ENCODE measurements around the gene BRINP3.

The BRINP3 gene

DNA sequence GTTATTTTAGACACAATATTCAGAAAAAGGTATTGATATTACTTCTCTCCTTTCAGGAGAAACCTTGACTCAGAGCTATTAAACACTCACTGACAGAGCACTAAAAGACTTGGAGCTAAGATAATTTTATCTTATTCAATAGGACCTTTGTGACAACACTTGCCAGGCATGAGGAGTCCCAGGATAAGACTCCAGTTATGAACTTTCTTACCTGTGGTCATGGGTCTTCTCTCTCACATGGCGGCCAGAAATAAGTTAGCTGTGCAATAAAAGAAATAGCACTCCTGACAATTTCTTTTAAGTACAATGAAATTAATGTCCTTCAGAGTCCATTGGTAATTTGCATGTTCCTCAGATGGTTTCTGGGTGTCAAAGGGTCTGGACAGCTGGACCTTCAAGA, 382.1 kb downstream of the BRINP3 start:
- Histone ChIP-seq H3K4me1 (ENCODE audit: control insufficient read depth, insufficient read depth, low read depth, low read length) (no peaks in the 10 kb centered on the region), H3K4ac (ENCODE audit: low read depth in 1 of 2, low read length in 2 of 2) (no peak overlapping the region), H2BK12ac (ENCODE audit: low read length in 2 of 2) (no peak overlapping the region), H3K9me3 (ENCODE audit: control insufficient read depth, low read length) (no peaks in the 10 kb centered on the region), H2BK120ac (ENCODE audit: low read depth, low read length) (no peak overlapping the region), H4K8ac (ENCODE audit: low read length) (no peak overlapping the region), H2BK5ac (ENCODE audit: low read depth, low read length, poor library complexity, severe bottlenecking) (no peak overlapping the region), H3K27ac (ENCODE audit: low read length, poor library complexity, severe bottlenecking) (no peak overlapping the region), H3K23ac (ENCODE audit: low read length in 2 of 2) (no peak overlapping the region), H2AK5ac (ENCODE audit: low read length, severe bottlenecking) (peak overlapping the region; percentile 84), H3K79me1 (replicated peaks; ENCODE audit: low read length, poor library complexity, severe bottlenecking) (no peaks in the 10 kb centered on the region), H2AFZ (ENCODE audit: low read depth, low read length) (no peak overlapping the region), H3K9ac (ENCODE audit: low read length) (no peak overlapping the region), H3K27me3 (ENCODE audit: control insufficient read depth in 1 of 2, insufficient read depth in 1 of 2, low read length in 2 of 2) (no peaks in the 10 kb centered on the region), H2BK15ac (ENCODE audit: low read depth, poor library complexity, severe bottlenecking) (no peak overlapping the region), H3K18ac (ENCODE audit: low read depth in 1 of 2, low read length in 2 of 2) (no peak overlapping the region), H3K14ac (ENCODE audit: low read length in 2 of 2) (no peak overlapping the region), H3K4me2 (ENCODE audit: low read length, poor library complexity, severe bottlenecking) (no peak overlapping the region), H3K36me3 (ENCODE audit: control insufficient read depth in 1 of 2, insufficient read depth in 2 of 2, low read depth in 1 of 2, low read length in 2 of 2) (no peaks in the 10 kb centered on the region), H3K4me3 (ENCODE audit: insufficient read depth in 1 of 2, low read depth in 1 of 2, low read length in 2 of 2) (no peak overlapping the region), H4K91ac (ENCODE audit: low read length) (no peak overlapping the region)
- WGBS, result no CpG with 5 or more reads among the region's 1 CpG
- no peak for DNase-seq

GRCh38 chr1:190084552-190084951, 393.1 kb downstream of the BRINP3 start:
- no peak for DNase-seq

DNA sequence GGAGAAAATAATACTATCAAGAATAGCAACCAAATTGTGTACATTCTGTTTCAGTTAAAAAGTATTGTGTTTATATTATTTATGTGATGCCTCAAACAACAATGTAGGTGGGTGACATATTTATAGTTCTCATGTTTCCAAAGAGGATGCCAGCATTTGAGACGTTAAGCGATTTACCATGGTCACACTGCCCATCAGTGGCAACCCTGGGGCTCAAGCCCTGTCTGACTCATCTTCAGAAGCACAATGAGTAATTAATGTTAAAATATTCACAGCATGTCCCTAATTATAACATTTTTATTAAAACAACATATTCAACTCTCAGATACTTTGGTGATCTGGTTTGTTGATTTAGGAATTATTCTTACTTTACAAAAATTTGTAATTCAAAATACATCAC, 409.4 kb downstream of the BRINP3 start:
- Histone ChIP-seq H3K36me3 (ENCODE audit: control insufficient read depth in 1 of 2, insufficient read depth in 2 of 2, low read depth in 1 of 2, low read length in 2 of 2) (no peaks in the 10 kb centered on the region), H3K23ac (ENCODE audit: low read length in 2 of 2) (no peak overlapping the region), H3K27me3 (ENCODE audit: control insufficient read depth in 1 of 2, insufficient read depth in 1 of 2, low read length in 2 of 2) (no peaks in the 10 kb centered on the region), H2AFZ (ENCODE audit: low read depth, low read length) (no peak overlapping the region), H3K4me3 (ENCODE audit: insufficient read depth in 1 of 2, low read depth in 1 of 2, low read length in 2 of 2) (no peak overlapping the region), H4K8ac (ENCODE audit: low read length) (no peak overlapping the region), H2BK12ac (ENCODE audit: low read length in 2 of 2) (no peak overlapping the region), H2BK15ac (ENCODE audit: low read depth, poor library complexity, severe bottlenecking) (no peak overlapping the region), H2BK120ac (ENCODE audit: low read depth, low read length) (no peak overlapping the region), H2BK5ac (ENCODE audit: low read depth, low read length, poor library complexity, severe bottlenecking) (no peak overlapping the region), H4K91ac (ENCODE audit: low read length) (no peak overlapping the region), H2AK5ac (ENCODE audit: low read length, severe bottlenecking) (no peak overlapping the region), H3K27ac (ENCODE audit: low read length, poor library complexity, severe bottlenecking) (no peak overlapping the region), H3K4ac (ENCODE audit: low read depth in 1 of 2, low read length in 2 of 2) (no peak overlapping the region), H3K9ac (ENCODE audit: low read length) (no peak overlapping the region), H3K14ac (ENCODE audit: low read length in 2 of 2) (no peak overlapping the region), H3K4me2 (ENCODE audit: low read length, poor library complexity, severe bottlenecking) (no peak overlapping the region), H3K18ac (ENCODE audit: low read depth in 1 of 2, low read length in 2 of 2) (no peak overlapping the region), H3K9me3 (ENCODE audit: control insufficient read depth, low read length) (peaks cover 6% of the 10 kb centered on the region), H3K4me1 (ENCODE audit: control insufficient read depth, insufficient read depth, low read depth, low read length) (no peaks in the 10 kb centered on the region), H3K79me1 (replicated peaks; ENCODE audit: low read length, poor library complexity, severe bottlenecking) (no peaks in the 10 kb centered on the region)
- 75% methylated on average over 2 of the region's 2 CpGs for WGBS
- DNase-seq, result no peak

More at GRCh38 chr1:190084552-190084951, 393.1 kb downstream of the BRINP3 start:
- no peak overlapping the region for H3K14ac ChIP-seq (ENCODE audit: low read length in 2 of 2)
- no peaks in the 10 kb centered on the region for H3K79me1 ChIP-seq (replicated peaks; ENCODE audit: low read length, poor library complexity, severe bottlenecking)
- no peaks in the 10 kb centered on the region for H3K27me3 ChIP-seq (ENCODE audit: control insufficient read depth in 1 of 2, insufficient read depth in 1 of 2, low read length in 2 of 2)
- H2AK5ac ChIP-seq (ENCODE audit: low read length, severe bottlenecking), result no peak overlapping the region
- no peak overlapping the region for H3K18ac ChIP-seq (ENCODE audit: low read depth in 1 of 2, low read length in 2 of 2)
- H2BK5ac ChIP-seq (ENCODE audit: low read depth, low read length, poor library complexity, severe bottlenecking), result no peak overlapping the region
- H3K4me2 ChIP-seq (ENCODE audit: low read length, poor library complexity, severe bottlenecking), result no peak overlapping the region
- no peak overlapping the region for H4K8ac ChIP-seq (ENCODE audit: low read length)
- whole genome bisulfite sequencing, result 39% methylated on average over 8 of the region's 8 CpGs
- no peak overlapping the region for H3K23ac ChIP-seq (ENCODE audit: low read length in 2 of 2)
- no peaks in the 10 kb centered on the region for H3K9me3 ChIP-seq (ENCODE audit: control insufficient read depth, low read length)
- H4K91ac ChIP-seq (ENCODE audit: low read length), result no peak overlapping the region
- no peaks in the 10 kb centered on the region for H3K36me3 ChIP-seq (ENCODE audit: control insufficient read depth in 1 of 2, insufficient read depth in 2 of 2, low read depth in 1 of 2, low read length in 2 of 2)
- H3K4ac ChIP-seq (ENCODE audit: low read depth in 1 of 2, low read length in 2 of 2), result no peak overlapping the region
- no peak overlapping the region for H3K4me3 ChIP-seq (ENCODE audit: insufficient read depth in 1 of 2, low read depth in 1 of 2, low read length in 2 of 2)
- no peaks in the 10 kb centered on the region for H3K4me1 ChIP-seq (ENCODE audit: control insufficient read depth, insufficient read depth, low read depth, low read length)
- no peak overlapping the region for H2BK12ac ChIP-seq (ENCODE audit: low read length in 2 of 2)
- no peak overlapping the region for H3K27ac ChIP-seq (ENCODE audit: low read length, poor library complexity, severe bottlenecking)
- H2BK120ac ChIP-seq (ENCODE audit: low read depth, low read length), result no peak overlapping the region
- H2BK15ac ChIP-seq (ENCODE audit: low read depth, poor library complexity, severe bottlenecking), result no peak overlapping the region
- H3K9ac ChIP-seq (ENCODE audit: low read length), result no peak overlapping the region
- no peak overlapping the region for H2AFZ ChIP-seq (ENCODE audit: low read depth, low read length)

DNA sequence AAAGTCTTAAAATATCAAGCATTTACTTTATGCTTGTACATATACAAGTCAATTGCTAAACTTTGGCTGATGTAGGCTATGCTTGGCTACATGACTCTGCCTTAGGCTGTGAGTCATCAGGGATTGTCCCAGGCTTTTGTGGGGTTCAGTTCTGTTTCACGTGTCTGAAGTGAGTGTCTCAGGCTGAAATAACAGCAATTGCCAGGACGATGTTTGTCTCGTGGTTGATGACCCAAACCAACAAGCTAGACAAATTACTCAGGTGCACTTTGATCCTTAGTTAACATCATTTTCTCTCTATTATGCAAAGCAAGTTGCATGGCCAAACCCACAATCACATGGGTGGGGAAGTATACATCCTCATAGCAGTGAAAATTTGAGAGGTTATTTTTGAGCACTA, 410.1 kb downstream of the BRINP3 start:
- H3K27ac ChIP-seq (ENCODE audit: low read length, poor library complexity, severe bottlenecking), result no peak overlapping the region
- no peaks in the 10 kb centered on the region for H3K27me3 ChIP-seq (ENCODE audit: control insufficient read depth in 1 of 2, insufficient read depth in 1 of 2, low read length in 2 of 2)
- no peak overlapping the region for H4K8ac ChIP-seq (ENCODE audit: low read length)

More for the DNA sequence above, 410.1 kb downstream of the BRINP3 start:
- H3K23ac ChIP-seq (ENCODE audit: low read length in 2 of 2), result no peak overlapping the region
- no peaks in the 10 kb centered on the region for H3K36me3 ChIP-seq (ENCODE audit: control insufficient read depth in 1 of 2, insufficient read depth in 2 of 2, low read depth in 1 of 2, low read length in 2 of 2)
- H3K79me1 ChIP-seq (replicated peaks; ENCODE audit: low read length, poor library complexity, severe bottlenecking), result no peaks in the 10 kb centered on the region
- H2BK120ac ChIP-seq (ENCODE audit: low read depth, low read length), result no peak overlapping the region
- H3K14ac ChIP-seq (ENCODE audit: low read length in 2 of 2), result no peak overlapping the region
- WGBS, result 68% methylated on average over 3 of the region's 3 CpGs
- H3K4me2 ChIP-seq (ENCODE audit: low read length, poor library complexity, severe bottlenecking), result no peak overlapping the region
- no peak overlapping the region for H2BK15ac ChIP-seq (ENCODE audit: low read depth, poor library complexity, severe bottlenecking)
- H2AK5ac ChIP-seq (ENCODE audit: low read length, severe bottlenecking), result no peak overlapping the region
- H2AFZ ChIP-seq (ENCODE audit: low read depth, low read length), result no peak overlapping the region
- no peaks in the 10 kb centered on the region for H3K4me1 ChIP-seq (ENCODE audit: control insufficient read depth, insufficient read depth, low read depth, low read length)
- no peak overlapping the region for H2BK12ac ChIP-seq (ENCODE audit: low read length in 2 of 2)
- no peak overlapping the region for H3K4me3 ChIP-seq (ENCODE audit: insufficient read depth in 1 of 2, low read depth in 1 of 2, low read length in 2 of 2)
- H3K9me3 ChIP-seq (ENCODE audit: control insufficient read depth, low read length), result peaks cover 6% of the 10 kb centered on the region
- H3K4ac ChIP-seq (ENCODE audit: low read depth in 1 of 2, low read length in 2 of 2), result no peak overlapping the region
- H2BK5ac ChIP-seq (ENCODE audit: low read depth, low read length, poor library complexity, severe bottlenecking), result no peak overlapping the region
- H4K91ac ChIP-seq (ENCODE audit: low read length), result no peak overlapping the region
- no peak overlapping the region for H3K18ac ChIP-seq (ENCODE audit: low read depth in 1 of 2, low read length in 2 of 2)
- no peak for DNase-seq
- no peak overlapping the region for H3K9ac ChIP-seq (ENCODE audit: low read length)
